HG03159 (cell line): ENCODE results near the gene PPFIBP2.

ENCODE experiments used
- ATAC-seq: cut with Tn5 transposase; IDR thresholded peaks from one replicate; pipeline ENCODE4 v1.9.1; 2021; ENCODE audit warnings: mild to moderate bottlenecking, moderate library complexity; ENCODE audit not compliant: unreplicated experiment

PPFIBP2 gene

GRCh38 chr11:7524462-7525235 lies 10.8 kb downstream of the PPFIBP2 start:
- no peak for ATAC-seq

- no peak for ATAC-seq
These were observed 11.6 kb downstream of the PPFIBP2 start for GRCh38 chr11:7525424-7525823.

GRCh38 chr11:7527029-7527428 lies 13.2 kb downstream of the PPFIBP2 start:
- no peak for ATAC-seq

GRCh38 chr11:7528514-7529049 lies 14.8 kb downstream of the PPFIBP2 start:
- no peak for ATAC-seq

GRCh38 chr11:7530013-7530640 lies 16.3 kb downstream of the PPFIBP2 start:
- no peak for ATAC-seq

- no peak for ATAC-seq
These were observed 17.2 kb downstream of the PPFIBP2 start for GRCh38 chr11:7531011-7531410.

- no peak for ATAC-seq
These were observed 18.8 kb downstream of the PPFIBP2 start for GRCh38 chr11:7532405-7533145.

GRCh38 chr11:7533199-7534041 lies 19.6 kb downstream of the PPFIBP2 start:
- ATAC-seq, result no peak

- no peak for ATAC-seq
These were observed 20.2 kb downstream of the PPFIBP2 start for GRCh38 chr11:7534042-7534378.

GRCh38 chr11:7536100-7536499 lies 22.3 kb downstream of the PPFIBP2 start:
- ATAC-seq, result no peak

GRCh38 chr11:7537265-7537664 lies 23.5 kb downstream of the PPFIBP2 start:
- no peak for ATAC-seq

- no peak for ATAC-seq
These were observed 24.2 kb downstream of the PPFIBP2 start for GRCh38 chr11:7538031-7538430.

GRCh38 chr11:7538466-7539454 lies 25.0 kb downstream of the PPFIBP2 start:
- no peak for ATAC-seq

- ATAC-seq, result no peak
These were observed 27.2 kb downstream of the PPFIBP2 start for GRCh38 chr11:7540830-7541555.

- ATAC-seq, result no peak
These were observed 29.5 kb downstream of the PPFIBP2 start for GRCh38 chr11:7543302-7543701.

- no peak for ATAC-seq
These were observed 30.2 kb downstream of the PPFIBP2 start for GRCh38 chr11:7544021-7544420.

- no peak for ATAC-seq
These were observed 31.8 kb downstream of the PPFIBP2 start for GRCh38 chr11:7545611-7546010.

GRCh38 chr11:7546324-7546791 lies 32.6 kb downstream of the PPFIBP2 start:
- ATAC-seq, result no peak

- ATAC-seq, result no peak
These were observed 33.9 kb downstream of the PPFIBP2 start for GRCh38 chr11:7547687-7548086.
